H1 (cell line): ENCODE measurements around the gene ZNF57. TPM values are rescaled to one million over a fixed set of nuclear protein-coding genes. Genes with fewer than 3 reads are reported as not detected.

Experiments
- CTCF ChIA-PET: fragments of 300-600 bp; sonication (Branson Sonifier 250); formaldehyde crosslinking; loops from one replicate; lab custom pipeline; 2021; ENCODE audit not compliant: partially characterized antibody; lab: Charles Lee
- POLR2A ChIA-PET: fragments of 300-600 bp; sonication (Branson Sonifier 250); formaldehyde crosslinking; loops from one replicate; lab custom pipeline; 2021; ENCODE audit warnings: inconsistent platforms; ENCODE audit not compliant: partially characterized antibody; lab: Charles Lee
- DNase-seq, 2 experiments: peaks; one replicate each; pipeline versions ENCODE4 v3.0.0 to v3.0.0-alpha.2; 2010 to 2022; ENCODE audit warnings: low spot score in 2 of 2, low read depth in 1 of 2, mixed read lengths in 1 of 2
- FAIRE-seq: peaks from 2 replicates; lab custom pipeline; 2011; peaks lifted over from hg19 to GRCh38; lab: Jason Lieb, UNC
- H2AFZ ChIP-seq: 2 replicates; pipeline ENCODE4 v1.8.1; 2012; ENCODE audit warnings: low read length, inconsistent platforms
- H2AK5ac ChIP-seq: 2 replicates; pipeline ENCODE4 v1.6.1; 2013; ENCODE audit warnings: low read depth, low read length
- H2BK120ac ChIP-seq: replicated peaks from 2 replicates; pipeline ENCODE3; 2013; ENCODE audit warnings: low read depth, low read length, inconsistent platforms
- H2BK12ac ChIP-seq: 2 replicates; pipeline ENCODE4 v1.6.1; 2013; ENCODE audit warnings: low read depth, low read length
- H2BK15ac ChIP-seq: 2 replicates; pipeline ENCODE4 v1.6.1; 2013; ENCODE audit warnings: low read length
- H2BK20ac ChIP-seq: 2 replicates; pipeline ENCODE4 v1.6.1; 2013; ENCODE audit warnings: low read length
- H2BK5ac ChIP-seq: 2 replicates; pipeline ENCODE4 v1.6.1; 2013; ENCODE audit warnings: low read depth, low read length
- H3K14ac ChIP-seq: 2 replicates; pipeline ENCODE4 v1.6.1; 2013; ENCODE audit warnings: inconsistent platforms; ENCODE audit not compliant: insufficient read length
- H3K18ac ChIP-seq: 2 replicates; pipeline ENCODE4 v1.6.1; 2013; ENCODE audit warnings: low read length; ENCODE audit errors: extremely low read depth
- H3K23ac ChIP-seq: 2 replicates; pipeline ENCODE4 v1.6.1; 2013; ENCODE audit warnings: inconsistent platforms; ENCODE audit not compliant: insufficient read length
- H3K23me2 ChIP-seq: 2 replicates; pipeline ENCODE4 v1.6.1; 2013; ENCODE audit warnings: low read depth, low read length
- H3K27ac ChIP-seq: 2 replicates; pipeline ENCODE4 v1.6.1; 2011; ENCODE audit warnings: low read depth, low read length, inconsistent platforms
- H3K27me3 ChIP-seq, 4 experiments: replicated peaks in 1 of 4; 1 replicate in 1 of 4; 2 replicates in 3 of 4; pipeline versions ENCODE4 v1.6.1 to v1.8.1; 2011 to 2013; ENCODE audit warnings: low read length in 3 of 4, mild to moderate bottlenecking in 3 of 4, inconsistent platforms in 2 of 4, mixed read lengths in 2 of 4, moderate library complexity in 1 of 4; ENCODE audit not compliant: control insufficient read depth in 3 of 4, insufficient read depth in 3 of 4; ENCODE audit errors: extremely low read depth in 1 of 4
- H3K36me3 ChIP-seq, 4 experiments: 2 replicates each; pipeline versions ENCODE4 v1.6.1 to v1.8.1; 2011 to 2013; ENCODE audit warnings: mild to moderate bottlenecking in 4 of 4, low read length in 3 of 4, moderate library complexity in 2 of 4, control low read depth in 1 of 4, inconsistent platforms in 1 of 4; ENCODE audit not compliant: insufficient read depth in 4 of 4, control insufficient read depth in 2 of 4
- H3K4ac ChIP-seq: replicated peaks from 2 replicates; pipeline ENCODE3; 2013; ENCODE audit warnings: low read length, low read depth, mixed read lengths, inconsistent platforms; ENCODE audit not compliant: insufficient read length
- H3K4me1 ChIP-seq, 4 experiments: replicated peaks in 1 of 4; 1 replicate in 1 of 4; 2 replicates in 3 of 4; pipeline versions ENCODE4 v1.6.1 to v1.8.1; 2011 to 2013; ENCODE audit warnings: low read length in 3 of 4, inconsistent platforms in 2 of 4, mixed read lengths in 1 of 4; ENCODE audit not compliant: insufficient read depth in 4 of 4, control insufficient read depth in 3 of 4
- H3K4me2 ChIP-seq, 2 experiments: 2 replicates each; pipeline versions ENCODE4 v1.6.1 to v1.8.1; 2011 to 2013; ENCODE audit warnings: low read depth in 2 of 2, low read length in 2 of 2, control low read depth in 1 of 2, inconsistent platforms in 1 of 2, mild to moderate bottlenecking in 1 of 2; ENCODE audit not compliant: insufficient read depth in 1 of 2
- H3K4me3 ChIP-seq, 4 experiments: fragments of 200-600, 300-600 bp in 1 of 4; sonication (generic), shearing (Covaris generic), sonication (Bioruptor Twin) in 1 of 4; 2 replicates each; pipeline versions ENCODE4 v1.5.1 to v1.8.1; 2011 to 2016; ENCODE audit warnings: low read length in 4 of 4, low read depth in 3 of 4, control low read depth in 2 of 4, inconsistent platforms in 2 of 4, mild to moderate bottlenecking in 2 of 4, mixed read lengths in 1 of 4, moderate library complexity in 1 of 4; ENCODE audit not compliant: insufficient read depth in 2 of 4; ENCODE audit errors: extremely low read depth in 1 of 4
- H3K56ac ChIP-seq: replicated peaks from 2 replicates; pipeline ENCODE3; 2013; ENCODE audit warnings: low read depth, mild to moderate bottlenecking, mixed read lengths, low read length, inconsistent platforms; ENCODE audit not compliant: insufficient read length
- H3K79me1 ChIP-seq: 2 replicates; pipeline ENCODE4 v1.6.1; 2013; ENCODE audit warnings: low read depth, low read length, control low read depth
- H3K79me2 ChIP-seq, 2 experiments: 2 replicates each; pipeline versions ENCODE4 v1.6.1 to v1.8.1; 2012 to 2013; ENCODE audit warnings: low read length in 2 of 2, mild to moderate bottlenecking in 2 of 2, inconsistent platforms in 1 of 2; ENCODE audit not compliant: insufficient read depth in 2 of 2, control insufficient read depth in 1 of 2
- H3K9ac ChIP-seq, 4 experiments: replicated peaks in 1 of 4; 1 replicate in 1 of 4; 2 replicates in 3 of 4; pipeline versions ENCODE4 v1.6.1 to v1.8.1; 2011 to 2013; ENCODE audit warnings: low read depth in 3 of 4, low read length in 3 of 4, control low read depth in 2 of 4, mild to moderate bottlenecking in 2 of 4, moderate library complexity in 2 of 4, inconsistent platforms in 1 of 4; ENCODE audit errors: extremely low read depth in 1 of 4
- H3K9me3 ChIP-seq, 2 experiments: 2 replicates each; pipeline versions ENCODE4 v1.6.1 to v1.8.1; 2012 to 2013; ENCODE audit warnings: mild to moderate bottlenecking in 2 of 2, moderate library complexity in 2 of 2, control low read depth in 1 of 2, inconsistent platforms in 1 of 2, low read depth in 1 of 2, low read length in 1 of 2, mixed read lengths in 1 of 2; ENCODE audit not compliant: insufficient read depth in 2 of 2
- H4K20me1 ChIP-seq, 2 experiments: replicated peaks in 1 of 2; 2 replicates each; pipeline versions ENCODE3 to v1.8.1; 2011 to 2013; ENCODE audit warnings: inconsistent platforms in 2 of 2, low read length in 2 of 2, mild to moderate bottlenecking in 1 of 2; ENCODE audit not compliant: insufficient read depth in 2 of 2, control insufficient read depth in 1 of 2
- H4K5ac ChIP-seq: 2 replicates; pipeline ENCODE4 v1.6.1; 2013; ENCODE audit warnings: low read length, low read depth, mixed read lengths, inconsistent platforms; ENCODE audit not compliant: insufficient read length
- H4K8ac ChIP-seq: 2 replicates; pipeline ENCODE4 v1.8.0; 2013; ENCODE audit warnings: mild to moderate bottlenecking, moderate library complexity, low read length, inconsistent platforms; ENCODE audit not compliant: insufficient read depth; ENCODE audit errors: extremely low read depth
- H4K91ac ChIP-seq: replicated peaks from 2 replicates; pipeline ENCODE3; 2013; ENCODE audit warnings: low read length, mixed read lengths, inconsistent platforms; ENCODE audit not compliant: insufficient read length
- CTBP2 ChIP-seq: IDR thresholded peaks from 2 replicates; pipeline ENCODE4 v1.7.0; 2011; ENCODE audit warnings: borderline replicate concordance, mild to moderate bottlenecking, moderate library complexity, mixed read lengths, low read length; ENCODE audit not compliant: insufficient read depth, insufficient read length
- CTCF ChIP-seq, 3 experiments: IDR thresholded peaks; 1 replicate in 2 of 3; 2 replicates in 1 of 3; pipeline versions ENCODE4 v1.5.1 to v1.6.1; 2011; ENCODE audit warnings: low read length in 3 of 3, mild to moderate bottlenecking in 3 of 3, inconsistent platforms in 2 of 3, low read depth in 1 of 3, moderate library complexity in 1 of 3; ENCODE audit not compliant: insufficient read depth in 1 of 3; ENCODE audit errors: control extremely low read depth in 1 of 3
- EZH2 ChIP-seq: fragments of 200-600 bp; sonication (generic); IDR thresholded peaks from 2 replicates; pipeline ENCODE4 v1.7.1; 2012; ENCODE audit warnings: low read depth, mild to moderate bottlenecking, moderate library complexity, low read length, inconsistent platforms; ENCODE audit not compliant: severe bottlenecking
- MAFK ChIP-seq: IDR thresholded peaks from 2 replicates; pipeline ENCODE4 v1.6.1; 2012; ENCODE audit warnings: low read depth, mild to moderate bottlenecking, improper control_type of control experiment, low read length
- PHF8 ChIP-seq: fragments of 200-600 bp; sonication (generic); conservative IDR thresholded peaks from 2 replicates; pipeline ENCODE4 v1.7.1; 2012; ENCODE audit warnings: low read depth, mild to moderate bottlenecking, inconsistent platforms, low read length, moderate library complexity
- POU5F1 ChIP-seq: IDR thresholded peaks from 2 replicates; pipeline ENCODE4 v1.6.1; 2011; ENCODE audit warnings: low read depth, mild to moderate bottlenecking, low read length, moderate library complexity
- TEAD4 ChIP-seq: IDR thresholded peaks from 2 replicates; pipeline ENCODE4 v1.6.1; 2012; ENCODE audit warnings: low read depth, low read length, inconsistent platforms, mixed read lengths
- WGBS, 2 experiments: shearing (Covaris generic) in 1 of 2; methylation state at CpG; one replicate each; pipeline versions ENCODE4 v1.1.6 to v1.1.7; 2013 to 2015; ENCODE audit warnings: low lambda C conversion rate in 2 of 2, mixed read lengths in 2 of 2, inconsistent platforms in 1 of 2, low coverage in 1 of 2, missing lambda C conversion rate in 1 of 2; ENCODE audit not compliant: insufficient replicate concordance in 2 of 2, insufficient coverage in 1 of 2, insufficient read length in 1 of 2; ENCODE audit errors: extremely low coverage in 1 of 2, missing lambda C conversion rate in 1 of 2; 5-methylcytosine and 5-hydroxymethylcytosine counted together
- polyA plus RNA-seq, 7 experiments: library from polyadenylated mRNA; depleted of rRNA in 3 of 7; stranded (reverse) in 5 of 7; unstranded in 2 of 7; fragments of >200 nt in 5 of 7; fragments of 200-250 nt in 2 of 7; gene quantifications; 1 replicate in 5 of 7; 2 replicates in 1 of 7; 4 replicates in 1 of 7; pipeline versions ENCODE4 v1.2.1 to v1.2.3, GENCODE V29; 2011 to 2013; ENCODE audit warnings: missing spikeins in 2 of 7, mixed read lengths in 2 of 7
- total RNA-seq: library from RNA; stranded (reverse); fragmentation: NEBNext Ultra II Directional; extraction: Animal tissue kit (Norgen Biotek cat#: 25700); gene quantifications from 2 replicates; pipeline ENCODE4 v1.2.1, GENCODE V29; 2021
- TF ChIP-seq, protein P1 (sequence below): IDR thresholded peaks from 2 replicates; pipeline ENCODE4 v1.6.1; 2012; ENCODE audit warnings: inconsistent platforms

Gene ZNF57
- total and polyA plus RNA-seq, 2 of the 8 experiments (the other 6 are each of a cell fraction or from before 2014, with no cell fraction given) = 4.9 to 8.9 TPM

- Histone ChIP-seq H3K36me3 (no peaks in the 10 kb centered on the region; a peak in 1 of 8 replicates), H3K4me2 (no peak within 1 kb of the TSS), H2AK5ac (no peak within 1 kb of the TSS), H3K79me1 (no peaks in the 10 kb centered on the region), H3K9me3 (peaks cover 34 to 77% of the 10 kb centered on the region in 2 experiments), H4K5ac (no peak within 1 kb of the TSS), H2AFZ (no peak within 1 kb of the TSS), H3K27me3 (no peaks in the 10 kb centered on the region), H3K14ac (no peak within 1 kb of the TSS), H3K4me3 (no peak within 1 kb of the TSS), H3K56ac (no peak within 1 kb of the TSS), H3K9ac (no peak within 1 kb of the TSS), H2BK20ac (no peak within 1 kb of the TSS), H3K23me2 (no peaks in the 10 kb centered on the region), H3K23ac (no peak within 1 kb of the TSS), H3K27ac (no peak within 1 kb of the TSS), H4K8ac (no peak within 1 kb of the TSS), H3K4ac (no peak within 1 kb of the TSS), H2BK15ac (no peak within 1 kb of the TSS), H3K79me2 (no peaks in the 10 kb centered on the region), H2BK5ac (no peak within 1 kb of the TSS), H2BK12ac (no peak within 1 kb of the TSS), H2BK120ac (no peak within 1 kb of the TSS), H4K20me1 (no peaks in the 10 kb centered on the region), H3K4me1 (no peaks in the 10 kb centered on the region), H3K18ac (no peak within 1 kb of the TSS), H4K91ac (no peak within 1 kb of the TSS)
- CTCF ChIA-PET = interaction anchor here (0.9 kb wide), 1 partner anchor 12 kb away, joined by 3 read pairs; no protein-coding TSS in a partner anchor
- FAIRE-seq = no peak
- WGBS, 2 experiments = 85% methylated on average over 22 of the region's 36 CpGs; no CpG with 5 or more reads in 1 of the 2 experiments
- no peak for DNase-seq
- POLR2A ChIA-PET = no interaction called here
- TF ChIP-seq, protein P1, sequence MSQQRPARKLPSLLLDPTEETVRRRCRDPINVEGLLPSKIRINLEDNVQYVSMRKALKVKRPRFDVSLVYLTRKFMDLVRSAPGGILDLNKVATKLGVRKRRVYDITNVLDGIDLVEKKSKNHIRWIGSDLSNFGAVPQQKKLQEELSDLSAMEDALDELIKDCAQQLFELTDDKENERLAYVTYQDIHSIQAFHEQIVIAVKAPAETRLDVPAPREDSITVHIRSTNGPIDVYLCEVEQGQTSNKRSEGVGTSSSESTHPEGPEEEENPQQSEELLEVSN = no peak
- TF ChIP-seq EZH2 (no peak), CTBP2 (no peak), CTCF (IDR thresholded peaks at IDR 0.05; ENCODE audit: control extremely low read depth in 1 of 3, insufficient read depth in 1 of 3, low read depth in 1 of 3, low read length in 3 of 3) (no peak), TEAD4 (no peak), MAFK (no peak), POU5F1 (no peak), PHF8 (no peak)
Observed at GRCh38 chr19:2867025-2867991, 33.4 kb upstream of the ZNF57 start, which contains the start of gene ZNF556. ZNF556 (plus strand) TSS chr19:2867335; CDS start chr19:2867422, 87 bp downstream.
